GM12892 (cell line): Measurements from ENCODE around the gene SP110.

Source experiments
- POLR2AphosphoS5 ChIP-seq: IDR thresholded peaks from 2 replicates; pipeline ENCODE4 v1.6.1; 2011; ENCODE audit warnings: low read depth, low read length, control low read depth
- TAF1 ChIP-seq: IDR thresholded peaks from 2 replicates; pipeline ENCODE4 v1.6.1; 2011; ENCODE audit warnings: low read depth, mild to moderate bottlenecking, control low read depth, low read length, borderline replicate concordance

DNA sequence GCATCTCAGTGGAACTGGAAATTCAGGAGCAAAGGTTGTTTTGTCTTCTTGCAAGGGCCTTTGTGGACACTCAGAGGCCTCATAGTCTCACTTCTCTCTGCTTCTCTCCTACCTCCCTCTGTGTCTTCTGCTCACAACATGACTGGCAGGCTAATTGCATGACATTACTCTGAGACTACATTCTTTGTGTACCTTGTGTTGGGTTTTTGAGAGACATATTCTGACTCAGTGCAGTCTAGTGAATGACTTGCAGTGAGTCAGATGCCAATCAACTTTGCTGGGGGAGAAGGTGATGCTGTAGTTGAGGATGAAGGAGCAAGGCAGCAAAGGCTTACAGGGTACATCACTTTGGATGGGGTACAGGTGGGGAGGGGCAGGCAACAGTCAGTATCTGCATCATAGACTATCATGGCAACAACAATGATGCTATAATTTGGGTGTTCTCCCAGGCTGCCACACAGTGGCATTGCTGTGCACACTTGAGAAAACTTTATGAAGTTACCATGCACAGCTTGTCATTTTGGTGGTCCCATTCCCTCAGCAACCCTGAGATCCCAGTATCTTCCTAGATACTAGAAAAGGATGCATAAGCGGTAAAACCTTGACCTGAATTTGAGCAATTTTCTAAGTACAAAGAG lies 81.8 kb downstream of the SP110 start:
- TF ChIP-seq POLR2AphosphoS5 (no peak), TAF1 (no peak)
